ENCODE data around the gene RNASE13.

RNASE13 gene, protein sequence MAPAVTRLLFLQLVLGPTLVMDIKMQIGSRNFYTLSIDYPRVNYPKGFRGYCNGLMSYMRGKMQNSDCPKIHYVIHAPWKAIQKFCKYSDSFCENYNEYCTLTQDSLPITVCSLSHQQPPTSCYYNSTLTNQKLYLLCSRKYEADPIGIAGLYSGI

DNA sequence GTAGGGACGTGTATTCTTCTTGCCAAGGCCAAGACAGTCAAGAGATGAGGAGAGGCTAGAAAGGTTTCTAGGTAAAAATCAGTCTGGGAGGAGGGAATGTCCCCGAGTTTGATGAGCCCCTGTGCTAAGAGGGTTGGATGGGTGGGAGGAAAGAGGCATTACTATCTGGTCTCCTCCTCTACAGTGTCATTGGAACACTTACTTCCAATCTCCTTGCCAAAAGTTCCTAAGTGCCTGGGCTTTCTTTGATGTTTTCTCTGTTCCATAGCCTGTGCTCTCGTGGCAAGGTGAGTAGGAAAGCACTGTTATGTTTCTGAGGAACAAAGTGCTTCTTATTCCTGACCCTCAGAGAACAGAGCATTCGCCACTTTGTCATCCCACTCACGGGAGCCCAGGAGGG is at the start of gene RNASE13:
TSS of gene RNASE13 (minus strand) at position 101 of the 400 bp plus-strand sequence. CDS start 519 bp downstream, outside the sequence.
- no peak for DNase-seq (ENCODE audit: low read depth, low spot score)
- H3K4me3 ChIP-seq (ENCODE audit: low read length) = no peak within 1 kb of the TSS
- WGBS (ENCODE audit: insufficient coverage, insufficient read length) = no CpG with 5 or more reads among the region's 5 CpGs

DNA sequence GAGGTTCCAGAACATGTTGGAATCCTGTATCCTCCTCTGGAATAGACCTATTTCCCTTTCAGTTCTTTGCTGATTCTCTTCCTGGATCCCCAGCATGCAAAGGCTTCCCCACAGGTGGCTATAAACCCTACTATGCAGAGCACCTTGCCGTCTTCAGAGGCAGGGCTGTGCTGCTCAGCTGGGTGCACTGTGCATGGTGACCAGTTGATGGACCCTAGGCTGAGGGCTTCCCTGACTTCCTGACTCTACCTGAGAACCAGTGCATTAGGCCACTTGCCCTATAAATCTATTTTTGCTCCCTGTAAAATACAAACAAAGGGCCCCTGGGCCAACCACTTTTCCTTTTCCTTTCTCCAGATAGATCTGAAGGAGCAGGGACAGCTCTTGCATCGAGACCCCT is 49.8 kb upstream of the RNASE13 start:
- Histone ChIP-seq H3K27me3 (ENCODE audit: control insufficient read depth, insufficient read depth, low read length) (no peaks in the 10 kb centered on the region), H3K36me3 (ENCODE audit: control insufficient read depth, insufficient read depth, low read length) (peaks cover 30% of the 10 kb centered on the region), H3K4me1 (ENCODE audit: control insufficient read depth, insufficient read depth, low read length) (peaks cover 1% of the 10 kb centered on the region; the same call in 1 of the 2 replicates), H3K4me3 (ENCODE audit: low read length) (no peak overlapping the region), H3K9me3 (ENCODE audit: control insufficient read depth, insufficient read depth, low read length) (no peaks in the 10 kb centered on the region), H3K27ac (ENCODE audit: low read length) (no peak overlapping the region)
- DNase-seq (ENCODE audit: low read depth, low spot score) = no peak
- WGBS (ENCODE audit: insufficient coverage, insufficient read length) = no CpG with 5 or more reads among the region's 2 CpGs

More for the DNA sequence above, at the start of gene RNASE13:
- H3K9me3 ChIP-seq (ENCODE audit: control insufficient read depth, insufficient read depth, low read length) = no peaks in the 10 kb centered on the region
- H3K36me3 ChIP-seq (ENCODE audit: control insufficient read depth, insufficient read depth, low read length) = no peaks in the 10 kb centered on the region
- H3K4me1 ChIP-seq (ENCODE audit: control insufficient read depth, insufficient read depth, low read length) = 0 out of 2 replicates have a peak, but pooled peaks cover 2% of the 10 kb centered on the region
- no peak within 1 kb of the TSS for H3K27ac ChIP-seq (ENCODE audit: low read length)
- H3K27me3 ChIP-seq (ENCODE audit: control insufficient read depth, insufficient read depth, low read length) = no peaks in the 10 kb centered on the region

GRCh38 chr14:21083565-21084325 is 49.1 kb upstream of the RNASE13 start:
- peaks cover 1% of the 10 kb centered on the region; the same call in 1 of the 2 replicates for H3K4me1 ChIP-seq (ENCODE audit: control insufficient read depth, insufficient read depth, low read length)
- H3K9me3 ChIP-seq (ENCODE audit: control insufficient read depth, insufficient read depth, low read length) = no peaks in the 10 kb centered on the region
- no peak overlapping the region for H3K4me3 ChIP-seq (ENCODE audit: low read length)
- H3K27me3 ChIP-seq (ENCODE audit: control insufficient read depth, insufficient read depth, low read length) = no peaks in the 10 kb centered on the region
- DNase-seq (ENCODE audit: low read depth, low spot score) = no peak
- WGBS (ENCODE audit: insufficient coverage, insufficient read length) = 100% methylated on average over 1 of the region's 11 CpGs
- peaks cover 33% of the 10 kb centered on the region for H3K36me3 ChIP-seq (ENCODE audit: control insufficient read depth, insufficient read depth, low read length)
- H3K27ac ChIP-seq (ENCODE audit: low read length) = no peak overlapping the region

GRCh38 chr14:21081521-21082142 is 47.0 kb upstream of the RNASE13 start:
- Histone ChIP-seq H3K27ac (ENCODE audit: low read length) (no peak overlapping the region), H3K9me3 (ENCODE audit: control insufficient read depth, insufficient read depth, low read length) (no peaks in the 10 kb centered on the region), H3K36me3 (ENCODE audit: control insufficient read depth, insufficient read depth, low read length) (peaks cover 39% of the 10 kb centered on the region), H3K27me3 (ENCODE audit: control insufficient read depth, insufficient read depth, low read length) (no peaks in the 10 kb centered on the region), H3K4me1 (ENCODE audit: control insufficient read depth, insufficient read depth, low read length) (no peaks in the 10 kb centered on the region), H3K4me3 (ENCODE audit: low read length) (no peak overlapping the region)
- no CpG with 5 or more reads among the region's 30 CpGs for WGBS (ENCODE audit: insufficient coverage, insufficient read length)
- no peak for DNase-seq (ENCODE audit: low read depth, low spot score)

DNA sequence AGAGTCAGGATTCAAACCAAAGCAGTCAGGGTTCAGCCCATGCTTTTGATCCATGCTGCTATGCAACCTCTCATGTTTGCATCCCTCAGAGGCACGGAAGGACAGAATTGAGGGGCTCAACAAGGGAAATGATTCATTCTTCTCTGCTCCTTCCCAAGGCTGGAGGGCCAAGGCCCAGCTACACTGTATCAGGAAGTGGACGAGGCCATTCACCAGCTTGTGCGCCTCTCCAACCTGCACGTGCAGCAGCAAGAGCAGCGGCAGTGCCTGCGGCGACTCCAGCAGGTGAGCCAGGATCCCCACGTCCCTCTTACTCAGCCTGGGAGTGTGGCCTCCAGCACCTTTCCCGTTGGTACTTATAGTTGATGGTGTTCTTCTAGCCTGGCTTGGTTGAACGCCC is 44.1 kb upstream of the RNASE13 start:
- Histone ChIP-seq H3K4me3 (ENCODE audit: low read length) (no peak overlapping the region), H3K27ac (ENCODE audit: low read length) (no peak overlapping the region), H3K9me3 (ENCODE audit: control insufficient read depth, insufficient read depth, low read length) (no peaks in the 10 kb centered on the region), H3K4me1 (ENCODE audit: control insufficient read depth, insufficient read depth, low read length) (no peaks in the 10 kb centered on the region), H3K27me3 (ENCODE audit: control insufficient read depth, insufficient read depth, low read length) (no peaks in the 10 kb centered on the region), H3K36me3 (ENCODE audit: control insufficient read depth, insufficient read depth, low read length) (peaks cover 46% of the 10 kb centered on the region)
- WGBS (ENCODE audit: insufficient coverage, insufficient read length) = no CpG with 5 or more reads among the region's 10 CpGs
- no peak for DNase-seq (ENCODE audit: low read depth, low spot score)

GRCh38 chr14:21078287-21078686 is 43.7 kb upstream of the RNASE13 start:
- H3K9me3 ChIP-seq (ENCODE audit: control insufficient read depth, insufficient read depth, low read length) = no peaks in the 10 kb centered on the region
- no peaks in the 10 kb centered on the region for H3K27me3 ChIP-seq (ENCODE audit: control insufficient read depth, insufficient read depth, low read length)
- H3K4me1 ChIP-seq (ENCODE audit: control insufficient read depth, insufficient read depth, low read length) = no peaks in the 10 kb centered on the region
- DNase-seq (ENCODE audit: low read depth, low spot score) = no peak
- no CpG with 5 or more reads among the region's 5 CpGs for WGBS (ENCODE audit: insufficient coverage, insufficient read length)
- no peak overlapping the region for H3K4me3 ChIP-seq (ENCODE audit: low read length)
- H3K36me3 ChIP-seq (ENCODE audit: control insufficient read depth, insufficient read depth, low read length) = peaks cover 46% of the 10 kb centered on the region
- no peak overlapping the region for H3K27ac ChIP-seq (ENCODE audit: low read length)

- no CpG with 5 or more reads among the region's 2 CpGs for WGBS (ENCODE audit: insufficient coverage, insufficient read length)
- Histone ChIP-seq H3K9me3 (ENCODE audit: control insufficient read depth, insufficient read depth, low read length) (no peaks in the 10 kb centered on the region), H3K36me3 (ENCODE audit: control insufficient read depth, insufficient read depth, low read length) (peaks cover 48% of the 10 kb centered on the region), H3K27me3 (ENCODE audit: control insufficient read depth, insufficient read depth, low read length) (no peaks in the 10 kb centered on the region), H3K4me1 (ENCODE audit: control insufficient read depth, insufficient read depth, low read length) (no peaks in the 10 kb centered on the region), H3K4me3 (ENCODE audit: low read length) (no peak overlapping the region), H3K27ac (ENCODE audit: low read length) (no peak overlapping the region)
- DNase-seq (ENCODE audit: low read depth, low spot score) = no peak
Observed at GRCh38 chr14:21077672-21078071, 43.1 kb upstream of the RNASE13 start.

GRCh38 chr14:21075719-21076437 is 41.3 kb upstream of the RNASE13 start:
- WGBS (ENCODE audit: insufficient coverage, insufficient read length) = no CpG with 5 or more reads among the region's 9 CpGs
- Histone ChIP-seq H3K4me1 (ENCODE audit: control insufficient read depth, insufficient read depth, low read length) (peaks cover 4% of the 10 kb centered on the region; the same call in 1 of the 2 replicates), H3K27ac (ENCODE audit: low read length) (no peak overlapping the region), H3K36me3 (ENCODE audit: control insufficient read depth, insufficient read depth, low read length) (peaks cover 32% of the 10 kb centered on the region), H3K4me3 (ENCODE audit: low read length) (no peak overlapping the region), H3K9me3 (ENCODE audit: control insufficient read depth, insufficient read depth, low read length) (no peaks in the 10 kb centered on the region), H3K27me3 (ENCODE audit: control insufficient read depth, insufficient read depth, low read length) (no peaks in the 10 kb centered on the region)
- DNase-seq (ENCODE audit: low read depth, low spot score) = no peak

DNA sequence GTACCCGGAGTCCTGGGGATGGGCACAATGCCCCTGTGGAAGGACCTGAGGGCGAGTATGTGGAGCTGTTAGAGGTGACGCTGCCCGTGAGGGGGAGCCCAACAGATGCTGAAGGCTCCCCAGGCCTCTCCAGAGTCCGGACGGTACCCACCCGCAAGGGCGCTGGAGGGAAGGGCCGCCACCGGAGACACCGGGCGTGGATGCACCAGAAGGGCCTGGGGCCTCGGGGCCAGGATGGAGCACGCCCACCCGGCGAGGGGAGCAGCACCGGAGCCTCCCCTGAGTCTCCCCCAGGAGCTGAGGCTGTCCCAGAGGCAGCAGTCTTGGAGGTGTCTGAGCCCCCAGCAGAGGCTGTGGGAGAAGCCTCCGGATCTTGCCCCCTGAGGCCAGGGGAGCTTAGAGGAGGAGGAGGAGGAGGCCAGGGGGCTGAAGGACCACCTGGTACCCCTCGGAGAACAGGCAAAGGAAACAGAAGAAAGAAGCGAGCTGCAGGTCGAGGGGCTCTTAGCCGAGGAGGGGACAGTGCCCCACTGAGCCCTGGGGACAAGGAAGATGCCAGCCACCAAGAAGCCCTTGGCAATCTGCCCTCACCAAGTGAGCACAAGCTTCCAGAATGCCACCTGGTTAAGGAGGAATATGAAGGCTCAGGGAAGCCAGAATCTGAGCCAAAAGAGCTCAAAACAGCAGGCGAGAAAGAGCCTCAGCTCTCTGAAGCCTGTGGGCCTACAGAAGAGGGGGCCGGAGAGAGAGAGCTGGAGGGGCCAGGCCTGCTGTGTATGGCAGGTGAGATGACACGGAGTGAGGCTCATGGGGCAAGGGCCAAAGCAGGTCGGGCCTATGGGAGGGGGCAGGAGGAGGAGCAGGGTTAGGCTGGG is 40.0 kb upstream of the RNASE13 start:
- WGBS (ENCODE audit: insufficient coverage, insufficient read length) = no CpG with 5 or more reads among the region's 26 CpGs
- Histone ChIP-seq H3K4me1 (ENCODE audit: control insufficient read depth, insufficient read depth, low read length) (peaks cover 4% of the 10 kb centered on the region; the same call in 1 of the 2 replicates), H3K9me3 (ENCODE audit: control insufficient read depth, insufficient read depth, low read length) (no peaks in the 10 kb centered on the region), H3K36me3 (ENCODE audit: control insufficient read depth, insufficient read depth, low read length) (peaks cover 27% of the 10 kb centered on the region), H3K4me3 (ENCODE audit: low read length) (no peak overlapping the region), H3K27me3 (ENCODE audit: control insufficient read depth, insufficient read depth, low read length) (no peaks in the 10 kb centered on the region), H3K27ac (ENCODE audit: low read length) (no peak overlapping the region)
- no peak for DNase-seq (ENCODE audit: low read depth, low spot score)
